22Rv1 (cell line): Measurements from ENCODE around the gene RASAL1.

Experiments used
- ZFX ChIP-seq: fragments of 450-650 bp; IDR thresholded peaks from 2 replicates; pipeline ENCODE4 v1.6.1; 2017; ENCODE audit warnings: antibody characterized with exemption, borderline replicate concordance
- TF ChIP-seq, protein P1 (sequence below): fragments of 450-650 bp; IDR thresholded peaks from 2 replicates; pipeline ENCODE4 v1.5.1; 2017; ENCODE audit warnings: mild to moderate bottlenecking

DNA sequence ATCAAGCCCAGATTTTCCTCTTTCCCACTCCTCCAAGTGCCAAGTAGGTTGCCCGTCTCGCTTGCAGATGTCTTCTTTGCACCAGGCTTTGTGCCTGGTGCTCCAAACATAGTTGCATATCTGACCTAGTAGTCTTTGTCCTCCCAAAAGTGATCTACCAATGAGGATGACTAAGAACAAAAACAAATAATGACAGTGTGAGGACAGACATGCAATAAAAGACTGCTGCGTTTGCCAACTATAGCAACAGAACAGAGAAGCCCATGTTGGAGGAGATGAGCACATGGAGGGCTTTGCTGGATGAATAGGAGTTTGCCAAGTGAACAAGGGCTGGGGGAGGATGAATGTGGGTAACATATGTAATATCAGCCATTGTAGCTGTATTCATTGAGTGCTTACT is 63.4 kb downstream of the RASAL1 start:
- TF ChIP-seq, protein P1, sequence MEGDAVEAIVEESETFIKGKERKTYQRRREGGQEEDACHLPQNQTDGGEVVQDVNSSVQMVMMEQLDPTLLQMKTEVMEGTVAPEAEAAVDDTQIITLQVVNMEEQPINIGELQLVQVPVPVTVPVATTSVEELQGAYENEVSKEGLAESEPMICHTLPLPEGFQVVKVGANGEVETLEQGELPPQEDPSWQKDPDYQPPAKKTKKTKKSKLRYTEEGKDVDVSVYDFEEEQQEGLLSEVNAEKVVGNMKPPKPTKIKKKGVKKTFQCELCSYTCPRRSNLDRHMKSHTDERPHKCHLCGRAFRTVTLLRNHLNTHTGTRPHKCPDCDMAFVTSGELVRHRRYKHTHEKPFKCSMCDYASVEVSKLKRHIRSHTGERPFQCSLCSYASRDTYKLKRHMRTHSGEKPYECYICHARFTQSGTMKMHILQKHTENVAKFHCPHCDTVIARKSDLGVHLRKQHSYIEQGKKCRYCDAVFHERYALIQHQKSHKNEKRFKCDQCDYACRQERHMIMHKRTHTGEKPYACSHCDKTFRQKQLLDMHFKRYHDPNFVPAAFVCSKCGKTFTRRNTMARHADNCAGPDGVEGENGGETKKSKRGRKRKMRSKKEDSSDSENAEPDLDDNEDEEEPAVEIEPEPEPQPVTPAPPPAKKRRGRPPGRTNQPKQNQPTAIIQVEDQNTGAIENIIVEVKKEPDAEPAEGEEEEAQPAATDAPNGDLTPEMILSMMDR = no peak
- no peak for TF ChIP-seq ZFX
